Astrocyte (in vitro differentiated cells and primary cell): ENCODE data around the gene MTMR6. TPM values are rescaled to one million over a fixed set of nuclear protein-coding genes. Genes with fewer than 3 reads are reported as not detected.

ENCODE experiments used
- DNase-seq: peaks from one replicate; pipeline ENCODE4 v3.0.0-alpha.2; 2010; ENCODE audit warnings: low read depth
- FAIRE-seq: peaks from 2 replicates; lab custom pipeline; 2011; peaks lifted over from hg19 to GRCh38; lab: Jason Lieb, UNC
- H2AFZ ChIP-seq: 2 replicates; pipeline ENCODE4 v1.6.0; 2012; ENCODE audit warnings: low read depth, low read length, inconsistent platforms
- H3K27ac ChIP-seq: 2 replicates; pipeline ENCODE4 v1.5.1; 2011; ENCODE audit warnings: low read depth, low read length, inconsistent platforms
- H3K27me3 ChIP-seq: 2 replicates; pipeline ENCODE4 v1.6.0; 2011; ENCODE audit warnings: low read length, inconsistent platforms; ENCODE audit not compliant: insufficient read depth
- H3K36me3 ChIP-seq: 2 replicates; pipeline ENCODE4 v1.5.1; 2011; ENCODE audit warnings: low read length, inconsistent platforms; ENCODE audit not compliant: insufficient read depth
- H3K4me1 ChIP-seq: 2 replicates; pipeline ENCODE4 v1.5.1; 2011; ENCODE audit warnings: low read length, inconsistent platforms; ENCODE audit not compliant: insufficient read depth
- H3K4me2 ChIP-seq: 2 replicates; pipeline ENCODE4 v1.6.0; 2012; ENCODE audit warnings: low read length, inconsistent platforms
- H3K4me3 ChIP-seq: 2 replicates; pipeline ENCODE4 v1.5.1; 2011; ENCODE audit warnings: low read depth, mild to moderate bottlenecking, low read length, inconsistent platforms; ENCODE audit not compliant: insufficient read depth
- H3K79me2 ChIP-seq: 2 replicates; pipeline ENCODE4 v1.6.0; 2012; ENCODE audit warnings: mild to moderate bottlenecking, low read length, inconsistent platforms; ENCODE audit not compliant: insufficient read depth
- H3K9ac ChIP-seq: 2 replicates; pipeline ENCODE4 v1.6.0; 2012; ENCODE audit warnings: mild to moderate bottlenecking, low read length, inconsistent platforms
- H3K9me3 ChIP-seq: 2 replicates; pipeline ENCODE4 v1.5.1; 2012; ENCODE audit warnings: low read depth, mild to moderate bottlenecking, low read length, inconsistent platforms; ENCODE audit not compliant: insufficient read depth
- H4K20me1 ChIP-seq: 2 replicates; pipeline ENCODE4 v1.6.0; 2012; ENCODE audit warnings: low read length, inconsistent platforms; ENCODE audit not compliant: insufficient read depth
- H3K27ac Mint-ChIP-seq: one replicate; pipeline ENCODE4 v1.8.0; 2021; ENCODE audit warnings: mild to moderate bottlenecking, mixed read lengths; ENCODE audit not compliant: unreplicated experiment
- H3K27me3 Mint-ChIP-seq: one replicate; pipeline ENCODE4 v1.8.0; 2021; ENCODE audit warnings: low read depth, mixed read lengths; ENCODE audit not compliant: unreplicated experiment
- H3K36me3 Mint-ChIP-seq: one replicate; pipeline ENCODE4 v1.8.0; 2021; ENCODE audit warnings: low read depth, mixed read lengths; ENCODE audit not compliant: unreplicated experiment
- H3K4me1 Mint-ChIP-seq: one replicate; pipeline ENCODE4 v1.8.0; 2021; ENCODE audit warnings: low read depth, mixed read lengths; ENCODE audit not compliant: unreplicated experiment
- H3K4me3 Mint-ChIP-seq: one replicate; pipeline ENCODE4 v1.8.0; 2021; ENCODE audit warnings: mild to moderate bottlenecking, moderate library complexity, mixed read lengths; ENCODE audit not compliant: unreplicated experiment
- H3K9me3 Mint-ChIP-seq: one replicate; pipeline ENCODE4 v1.8.0; 2021; ENCODE audit warnings: mild to moderate bottlenecking, mixed read lengths; ENCODE audit not compliant: unreplicated experiment
- EZH2 ChIP-seq: IDR thresholded peaks from 2 replicates; pipeline ENCODE4 v1.6.1; 2012; ENCODE audit warnings: mild to moderate bottlenecking, low read length, inconsistent platforms; ENCODE audit not compliant: insufficient read depth
- total RNA-seq: library from RNA; stranded (reverse); gene quantifications from 2 replicates; pipeline ENCODE4 v1.2.1, GENCODE V29; 2021
- TF ChIP-seq, protein P1 (sequence below): IDR thresholded peaks from 2 replicates; pipeline ENCODE4 v1.5.1; 2011; ENCODE audit warnings: low read depth, mild to moderate bottlenecking, inconsistent platforms, low read length, moderate library complexity; ENCODE audit not compliant: insufficient read depth

The MTMR6 gene
- total RNA-seq, 1 donor from 2014 or later = 18.5 TPM

DNA sequence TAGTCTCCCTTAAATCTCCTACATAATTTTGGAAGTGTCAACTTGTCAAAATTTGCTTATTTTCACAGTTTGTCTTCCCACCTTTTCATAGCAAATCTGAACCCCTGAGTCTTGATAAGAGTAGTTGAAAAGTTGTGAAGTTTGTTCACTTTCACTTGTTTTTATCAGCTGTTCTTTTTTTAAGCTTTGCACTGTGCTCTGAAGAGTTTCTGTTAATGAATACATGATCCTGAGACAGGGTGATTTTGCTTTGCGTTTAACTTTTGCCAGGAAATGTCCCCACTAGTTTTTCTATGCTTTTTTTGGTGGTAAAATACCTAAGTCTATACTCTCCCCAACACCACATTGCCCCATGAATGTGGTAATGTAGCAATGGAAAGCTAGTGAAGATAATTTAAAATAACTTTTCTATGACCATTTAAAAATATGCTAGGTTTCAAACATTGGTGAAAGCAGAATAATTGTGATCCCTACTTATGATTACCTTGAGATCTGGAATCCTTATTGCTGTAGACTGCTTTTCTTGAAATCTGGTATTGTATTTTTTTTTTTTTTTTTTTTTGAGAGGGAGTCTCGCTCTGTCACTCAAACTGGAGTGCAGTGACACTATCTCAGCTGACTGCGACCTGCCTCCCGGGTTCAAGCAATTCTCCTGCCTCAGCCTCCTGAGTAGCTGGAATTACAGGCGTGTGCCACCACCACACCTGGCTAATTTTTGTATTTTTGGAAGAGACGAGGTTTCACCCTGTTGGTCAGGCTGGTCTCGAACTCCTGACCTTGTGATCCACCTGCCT lies 19.6 kb upstream of the MTMR6 start:
- Histone ChIP-seq H2AFZ (no peak overlapping the region), H3K27ac (no peak overlapping the region), H3K4me3 (no peak overlapping the region), H3K9me3 (no peaks in the 10 kb centered on the region), H3K4me1 (peaks cover 4% of the 10 kb centered on the region), H4K20me1 (peaks cover 57% of the 10 kb centered on the region), H3K36me3 (peaks cover 40% of the 10 kb centered on the region), H3K9ac (no peak overlapping the region), H3K4me2 (no peak overlapping the region), H3K27me3 (no peaks in the 10 kb centered on the region), H3K79me2 (peaks cover 82% of the 10 kb centered on the region)
- TF ChIP-seq, protein P1, sequence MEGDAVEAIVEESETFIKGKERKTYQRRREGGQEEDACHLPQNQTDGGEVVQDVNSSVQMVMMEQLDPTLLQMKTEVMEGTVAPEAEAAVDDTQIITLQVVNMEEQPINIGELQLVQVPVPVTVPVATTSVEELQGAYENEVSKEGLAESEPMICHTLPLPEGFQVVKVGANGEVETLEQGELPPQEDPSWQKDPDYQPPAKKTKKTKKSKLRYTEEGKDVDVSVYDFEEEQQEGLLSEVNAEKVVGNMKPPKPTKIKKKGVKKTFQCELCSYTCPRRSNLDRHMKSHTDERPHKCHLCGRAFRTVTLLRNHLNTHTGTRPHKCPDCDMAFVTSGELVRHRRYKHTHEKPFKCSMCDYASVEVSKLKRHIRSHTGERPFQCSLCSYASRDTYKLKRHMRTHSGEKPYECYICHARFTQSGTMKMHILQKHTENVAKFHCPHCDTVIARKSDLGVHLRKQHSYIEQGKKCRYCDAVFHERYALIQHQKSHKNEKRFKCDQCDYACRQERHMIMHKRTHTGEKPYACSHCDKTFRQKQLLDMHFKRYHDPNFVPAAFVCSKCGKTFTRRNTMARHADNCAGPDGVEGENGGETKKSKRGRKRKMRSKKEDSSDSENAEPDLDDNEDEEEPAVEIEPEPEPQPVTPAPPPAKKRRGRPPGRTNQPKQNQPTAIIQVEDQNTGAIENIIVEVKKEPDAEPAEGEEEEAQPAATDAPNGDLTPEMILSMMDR = no peak
- no peak for TF ChIP-seq EZH2
- FAIRE-seq (no peak), DNase-seq (no peak)
- H3K4me1 Mint-ChIP-seq = peaks cover 9% of the 10 kb centered on the region
- H3K4me3 Mint-ChIP-seq = no peak overlapping the region
- no peaks in the 10 kb centered on the region for H3K9me3 Mint-ChIP-seq
- H3K27me3 Mint-ChIP-seq = no peaks in the 10 kb centered on the region
- peaks cover 7% of the 10 kb centered on the region for H3K36me3 Mint-ChIP-seq
- H3K27ac Mint-ChIP-seq = no peak overlapping the region

DNA sequence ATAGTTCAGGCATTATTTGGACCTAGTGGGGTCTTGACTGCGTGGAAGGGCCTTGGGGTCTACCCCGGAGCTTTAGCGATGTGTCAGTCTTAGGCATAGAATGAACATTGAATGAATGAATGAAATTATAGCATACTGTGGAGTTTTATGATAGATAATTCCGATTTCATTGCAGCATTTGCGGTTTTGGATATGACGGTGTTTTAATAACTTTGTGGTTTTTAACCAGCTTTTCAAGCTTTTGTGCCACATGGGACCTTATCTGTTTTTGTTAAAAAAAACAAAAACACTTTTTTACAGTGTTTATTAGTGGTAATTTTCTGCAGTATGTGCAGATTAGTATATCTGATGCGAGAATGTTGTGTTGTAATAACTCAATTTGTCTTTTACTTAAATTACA lies 14.8 kb upstream of the MTMR6 start:
- H3K27ac Mint-ChIP-seq = peak overlapping the region; percentile 94
- TF ChIP-seq, protein P1 = no peak
- TF ChIP-seq EZH2 = no peak
- peaks cover 2% of the 10 kb centered on the region for H3K36me3 Mint-ChIP-seq
- Histone ChIP-seq H3K27ac (peak overlapping the region; percentile 96), H3K4me1 (peaks cover 10% of the 10 kb centered on the region), H3K4me3 (peak overlapping the region; percentile 86), H4K20me1 (peaks cover 41% of the 10 kb centered on the region), H3K9ac (peak overlapping the region; percentile 96), H3K79me2 (peaks cover 56% of the 10 kb centered on the region), H2AFZ (peak overlapping the region; percentile 96), H3K27me3 (no peaks in the 10 kb centered on the region), H3K9me3 (no peaks in the 10 kb centered on the region), H3K36me3 (peaks cover 9% of the 10 kb centered on the region), H3K4me2 (peak overlapping the region; percentile 87)
- H3K4me1 Mint-ChIP-seq = peaks cover 9% of the 10 kb centered on the region
- no peaks in the 10 kb centered on the region for H3K27me3 Mint-ChIP-seq
- H3K4me3 Mint-ChIP-seq = peak overlapping the region; percentile 98
- no peaks in the 10 kb centered on the region for H3K9me3 Mint-ChIP-seq
- DNase-seq (no peak), FAIRE-seq (no peak)
